SK-N-SH treated with all-trans-retinoic acid at 6 μM for 48 hours (cell line): Measurements from ENCODE around the gene JKAMP.

ENCODE experiments used
- ARNTL ChIP-seq: fragments of 450-650 bp; formaldehyde crosslinking; IDR thresholded peaks from 2 replicates; pipeline ENCODE4 v1.5.0; 2020; ENCODE audit warnings: low read depth, mild to moderate bottlenecking, moderate library complexity, borderline replicate concordance
- BACH2 ChIP-seq: fragments of 250-450 bp; sonication (Bioruptor Pico); IDR thresholded peaks from 2 replicates; pipeline ENCODE4 v1.9.0; 2021; ENCODE audit warnings: mild to moderate bottlenecking, borderline replicate concordance
- CREB5 ChIP-seq: fragments of 250-450 bp; sonication (Bioruptor Pico); IDR thresholded peaks from 2 replicates; pipeline ENCODE4 v1.5.1; 2020; ENCODE audit warnings: low read depth, mild to moderate bottlenecking, moderate library complexity
- ESRRG ChIP-seq: fragments of 250-450 bp; sonication (Bioruptor Pico); IDR thresholded peaks from 2 replicates; pipeline ENCODE4 v1.6.1; 2021; ENCODE audit warnings: mild to moderate bottlenecking
- PPARA ChIP-seq: fragments of 250-450 bp; sonication (Bioruptor Pico); IDR thresholded peaks from 2 replicates; pipeline ENCODE4 v1.5.0; 2020; ENCODE audit warnings: mild to moderate bottlenecking, borderline replicate concordance
- SNAI2 ChIP-seq: fragments of 250-450 bp; sonication (Bioruptor Pico); IDR thresholded peaks from 2 replicates; pipeline ENCODE4 v1.5.0; 2020; ENCODE audit warnings: mild to moderate bottlenecking, moderate library complexity
- ZFP3 ChIP-seq: fragments of 250-450 bp; sonication (Bioruptor Pico); IDR thresholded peaks from 2 replicates; pipeline ENCODE4 v1.5.0; 2020; ENCODE audit warnings: mild to moderate bottlenecking, moderate library complexity

DNA sequence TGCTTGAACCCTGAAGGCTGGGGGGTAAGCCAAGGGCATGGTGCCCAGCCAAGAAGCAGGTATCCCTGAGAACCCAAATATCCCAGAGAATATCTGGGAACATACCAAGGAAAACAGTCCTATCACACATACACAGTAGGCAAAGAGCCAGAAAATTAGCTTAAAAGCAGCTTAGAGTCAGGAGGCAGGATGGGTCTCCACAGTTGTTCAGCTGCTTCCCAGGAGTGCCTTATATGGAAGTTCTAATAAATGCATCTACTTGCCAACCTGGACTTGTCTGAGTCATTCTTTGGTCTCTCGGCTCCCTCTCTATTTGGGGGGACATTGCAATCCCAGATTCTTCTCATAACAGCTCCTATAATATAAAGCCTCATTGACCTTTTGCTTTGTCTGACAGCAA is 10.1 kb upstream of the JKAMP start:
- TF ChIP-seq PPARA (no peak), SNAI2 (CRISPR knock-in tag) (no peak), CREB5 (no peak), BACH2 (no peak), ESRRG (CRISPR knock-in tag) (no peak), ZFP3 (CRISPR knock-in tag) (no peak), ARNTL (CRISPR knock-in tag) (no peak)
